Measurements from ENCODE around the gene IL17RA. TPM values are rescaled to one million over a fixed set of nuclear protein-coding genes. Genes with fewer than 3 reads are reported as not detected.

IL17RA gene
- polyA plus RNA-seq, 1 donor from 2014 or later = 0.52 TPM

DNA sequence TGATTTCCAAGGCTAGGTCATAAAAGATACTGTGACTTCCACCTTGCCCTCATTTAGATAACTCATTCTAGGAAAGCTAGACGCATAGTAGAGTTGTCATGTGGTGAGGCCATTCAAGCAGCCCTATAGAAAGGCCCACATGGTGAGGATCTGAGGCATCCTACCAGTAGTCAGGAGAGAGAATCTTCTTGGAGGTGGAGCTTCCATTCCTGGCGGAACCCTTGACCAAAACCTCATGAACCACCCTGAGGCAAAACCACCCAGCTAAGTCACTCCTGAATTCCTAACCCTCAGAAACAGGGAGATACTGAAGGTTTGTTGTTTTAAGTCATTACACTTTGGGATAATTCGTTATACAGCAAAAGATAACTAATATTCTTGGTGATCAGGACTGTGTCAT, 77.2 kb downstream of the IL17RA start:
- no peak overlapping the region for H3K4me3 ChIP-seq (ENCODE audit: low read length)
- no peak overlapping the region for H3K9ac ChIP-seq (ENCODE audit: low read length)
- no peaks in the 10 kb centered on the region for H3K9me3 ChIP-seq (ENCODE audit: low read length)
- no peaks in the 10 kb centered on the region for H3F3A ChIP-seq (ENCODE audit: insufficient read depth, low read length, poor library complexity, severe bottlenecking)
- H2AFZ ChIP-seq (ENCODE audit: low read depth, low read length) = no peak overlapping the region
- no peaks in the 10 kb centered on the region for H3K9me2 ChIP-seq (ENCODE audit: insufficient read depth, low read length)
- no peak overlapping the region for H3K4me2 ChIP-seq (ENCODE audit: low read length)
- TF ChIP-seq, protein P1, sequence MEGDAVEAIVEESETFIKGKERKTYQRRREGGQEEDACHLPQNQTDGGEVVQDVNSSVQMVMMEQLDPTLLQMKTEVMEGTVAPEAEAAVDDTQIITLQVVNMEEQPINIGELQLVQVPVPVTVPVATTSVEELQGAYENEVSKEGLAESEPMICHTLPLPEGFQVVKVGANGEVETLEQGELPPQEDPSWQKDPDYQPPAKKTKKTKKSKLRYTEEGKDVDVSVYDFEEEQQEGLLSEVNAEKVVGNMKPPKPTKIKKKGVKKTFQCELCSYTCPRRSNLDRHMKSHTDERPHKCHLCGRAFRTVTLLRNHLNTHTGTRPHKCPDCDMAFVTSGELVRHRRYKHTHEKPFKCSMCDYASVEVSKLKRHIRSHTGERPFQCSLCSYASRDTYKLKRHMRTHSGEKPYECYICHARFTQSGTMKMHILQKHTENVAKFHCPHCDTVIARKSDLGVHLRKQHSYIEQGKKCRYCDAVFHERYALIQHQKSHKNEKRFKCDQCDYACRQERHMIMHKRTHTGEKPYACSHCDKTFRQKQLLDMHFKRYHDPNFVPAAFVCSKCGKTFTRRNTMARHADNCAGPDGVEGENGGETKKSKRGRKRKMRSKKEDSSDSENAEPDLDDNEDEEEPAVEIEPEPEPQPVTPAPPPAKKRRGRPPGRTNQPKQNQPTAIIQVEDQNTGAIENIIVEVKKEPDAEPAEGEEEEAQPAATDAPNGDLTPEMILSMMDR (IDR thresholded peaks at IDR 0.05; ENCODE audit: poor library complexity, severe bottlenecking) = no peak
- TF ChIP-seq TAF1 (IDR thresholded peaks at IDR 0.05; ENCODE audit: low read depth) (no peak), EZH2 (IDR thresholded peaks at IDR 0.05; ENCODE audit: borderline replicate concordance, insufficient read depth, low read length, poor library complexity, severe bottlenecking) (no peak), POLR2AphosphoS5 (IDR thresholded peaks at IDR 0.05) (no peak)
- no peaks in the 10 kb centered on the region for H4K20me1 ChIP-seq (ENCODE audit: insufficient read depth)
- H3K36me3 ChIP-seq (ENCODE audit: insufficient read depth, low read length) = no peaks in the 10 kb centered on the region
- H3K79me2 ChIP-seq (replicated peaks; ENCODE audit: insufficient read depth, low read length) = peaks cover 5% of the 10 kb centered on the region
- no peak overlapping the region for H3K27ac ChIP-seq (ENCODE audit: low read length)
- no peaks in the 10 kb centered on the region for H3K27me3 ChIP-seq (ENCODE audit: insufficient read depth, low read depth, low read length)

- H4K20me1 ChIP-seq (ENCODE audit: insufficient read depth) = no peaks in the 10 kb centered on the region
- no peak overlapping the region for H3K4me2 ChIP-seq (ENCODE audit: low read length)
- no peaks in the 10 kb centered on the region for H3K9me3 ChIP-seq (ENCODE audit: low read length)
- no peaks in the 10 kb centered on the region for H3K79me2 ChIP-seq (replicated peaks; ENCODE audit: insufficient read depth, low read length)
- no peaks in the 10 kb centered on the region for H3F3A ChIP-seq (ENCODE audit: insufficient read depth, low read length, poor library complexity, severe bottlenecking)
- H3K9me2 ChIP-seq (ENCODE audit: insufficient read depth, low read length) = no peaks in the 10 kb centered on the region
- H3K27ac ChIP-seq (ENCODE audit: low read length) = no peak overlapping the region
- H3K4me3 ChIP-seq (ENCODE audit: low read length) = no peak overlapping the region
- H3K9ac ChIP-seq (ENCODE audit: low read length) = no peak overlapping the region
- TF ChIP-seq SMC3 (conservative IDR thresholded peaks at IDR 0.05; ENCODE audit: poor library complexity) = no peak
- no peak for TF ChIP-seq EP300 (conservative IDR thresholded peaks at IDR 0.05; ENCODE audit: poor library complexity, severe bottlenecking)
- no peak for TF ChIP-seq TAF1 (IDR thresholded peaks at IDR 0.05; ENCODE audit: low read depth)
- TF ChIP-seq, protein P2, sequence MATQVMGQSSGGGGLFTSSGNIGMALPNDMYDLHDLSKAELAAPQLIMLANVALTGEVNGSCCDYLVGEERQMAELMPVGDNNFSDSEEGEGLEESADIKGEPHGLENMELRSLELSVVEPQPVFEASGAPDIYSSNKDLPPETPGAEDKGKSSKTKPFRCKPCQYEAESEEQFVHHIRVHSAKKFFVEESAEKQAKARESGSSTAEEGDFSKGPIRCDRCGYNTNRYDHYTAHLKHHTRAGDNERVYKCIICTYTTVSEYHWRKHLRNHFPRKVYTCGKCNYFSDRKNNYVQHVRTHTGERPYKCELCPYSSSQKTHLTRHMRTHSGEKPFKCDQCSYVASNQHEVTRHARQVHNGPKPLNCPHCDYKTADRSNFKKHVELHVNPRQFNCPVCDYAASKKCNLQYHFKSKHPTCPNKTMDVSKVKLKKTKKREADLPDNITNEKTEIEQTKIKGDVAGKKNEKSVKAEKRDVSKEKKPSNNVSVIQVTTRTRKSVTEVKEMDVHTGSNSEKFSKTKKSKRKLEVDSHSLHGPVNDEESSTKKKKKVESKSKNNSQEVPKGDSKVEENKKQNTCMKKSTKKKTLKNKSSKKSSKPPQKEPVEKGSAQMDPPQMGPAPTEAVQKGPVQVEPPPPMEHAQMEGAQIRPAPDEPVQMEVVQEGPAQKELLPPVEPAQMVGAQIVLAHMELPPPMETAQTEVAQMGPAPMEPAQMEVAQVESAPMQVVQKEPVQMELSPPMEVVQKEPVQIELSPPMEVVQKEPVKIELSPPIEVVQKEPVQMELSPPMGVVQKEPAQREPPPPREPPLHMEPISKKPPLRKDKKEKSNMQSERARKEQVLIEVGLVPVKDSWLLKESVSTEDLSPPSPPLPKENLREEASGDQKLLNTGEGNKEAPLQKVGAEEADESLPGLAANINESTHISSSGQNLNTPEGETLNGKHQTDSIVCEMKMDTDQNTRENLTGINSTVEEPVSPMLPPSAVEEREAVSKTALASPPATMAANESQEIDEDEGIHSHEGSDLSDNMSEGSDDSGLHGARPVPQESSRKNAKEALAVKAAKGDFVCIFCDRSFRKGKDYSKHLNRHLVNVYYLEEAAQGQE (IDR thresholded peaks at IDR 0.05; ENCODE audit: borderline replicate concordance) = no peak
- TF ChIP-seq, protein P1 (IDR thresholded peaks at IDR 0.05; ENCODE audit: poor library complexity, severe bottlenecking) = no peak
- no peak for TF ChIP-seq MXI1 (conservative IDR thresholded peaks at IDR 0.05; ENCODE audit: poor library complexity, severe bottlenecking)
- TF ChIP-seq EZH2 (IDR thresholded peaks at IDR 0.05; ENCODE audit: borderline replicate concordance, insufficient read depth, low read length, poor library complexity, severe bottlenecking) = no peak
- TF ChIP-seq RAD21 (conservative IDR thresholded peaks at IDR 0.05) = no peak
- no peak for TF ChIP-seq POLR2AphosphoS5 (IDR thresholded peaks at IDR 0.05)
- no peaks in the 10 kb centered on the region for H3K27me3 ChIP-seq (ENCODE audit: insufficient read depth, low read depth, low read length)
- H3K36me3 ChIP-seq (ENCODE audit: insufficient read depth, low read length) = no peaks in the 10 kb centered on the region
- H2AFZ ChIP-seq (ENCODE audit: low read depth, low read length) = no peak overlapping the region
Measured at GRCh38 chr22:17162731-17163130, 77.9 kb downstream of the IL17RA start.
